H1 (cell line): ENCODE measurements around the gene CXCL14. TPM values are rescaled to one million over a fixed set of nuclear protein-coding genes. Genes with fewer than 3 reads are reported as not detected.

Experiments
- CTCF ChIA-PET: fragments of 300-600 bp; sonication (Branson Sonifier 250); formaldehyde crosslinking; loops from one replicate; lab custom pipeline; 2021; ENCODE audit not compliant: partially characterized antibody; lab: Charles Lee
- POLR2A ChIA-PET: fragments of 300-600 bp; sonication (Branson Sonifier 250); formaldehyde crosslinking; loops from one replicate; lab custom pipeline; 2021; ENCODE audit warnings: inconsistent platforms; ENCODE audit not compliant: partially characterized antibody; lab: Charles Lee
- DNase-seq, 2 experiments: peaks; one replicate each; pipeline versions ENCODE4 v3.0.0 to v3.0.0-alpha.2; 2010 to 2022; ENCODE audit warnings: low spot score in 2 of 2, low read depth in 1 of 2, mixed read lengths in 1 of 2
- FAIRE-seq: peaks from 2 replicates; lab custom pipeline; 2011; peaks lifted over from hg19 to GRCh38; lab: Jason Lieb, UNC
- H2AFZ ChIP-seq: 2 replicates; pipeline ENCODE4 v1.8.1; 2012; ENCODE audit warnings: low read length, inconsistent platforms
- H2AK5ac ChIP-seq: 2 replicates; pipeline ENCODE4 v1.6.1; 2013; ENCODE audit warnings: low read depth, low read length
- H2BK120ac ChIP-seq: replicated peaks from 2 replicates; pipeline ENCODE3; 2013; ENCODE audit warnings: low read depth, low read length, inconsistent platforms
- H2BK12ac ChIP-seq: 2 replicates; pipeline ENCODE4 v1.6.1; 2013; ENCODE audit warnings: low read depth, low read length
- H2BK15ac ChIP-seq: 2 replicates; pipeline ENCODE4 v1.6.1; 2013; ENCODE audit warnings: low read length
- H2BK20ac ChIP-seq: 2 replicates; pipeline ENCODE4 v1.6.1; 2013; ENCODE audit warnings: low read length
- H2BK5ac ChIP-seq: 2 replicates; pipeline ENCODE4 v1.6.1; 2013; ENCODE audit warnings: low read depth, low read length
- H3K14ac ChIP-seq: 2 replicates; pipeline ENCODE4 v1.6.1; 2013; ENCODE audit warnings: inconsistent platforms; ENCODE audit not compliant: insufficient read length
- H3K18ac ChIP-seq: 2 replicates; pipeline ENCODE4 v1.6.1; 2013; ENCODE audit warnings: low read length; ENCODE audit errors: extremely low read depth
- H3K23ac ChIP-seq: 2 replicates; pipeline ENCODE4 v1.6.1; 2013; ENCODE audit warnings: inconsistent platforms; ENCODE audit not compliant: insufficient read length
- H3K23me2 ChIP-seq: 2 replicates; pipeline ENCODE4 v1.6.1; 2013; ENCODE audit warnings: low read depth, low read length
- H3K27ac ChIP-seq: 2 replicates; pipeline ENCODE4 v1.6.1; 2011; ENCODE audit warnings: low read depth, low read length, inconsistent platforms
- H3K27me3 ChIP-seq, 4 experiments: replicated peaks in 1 of 4; 1 replicate in 1 of 4; 2 replicates in 3 of 4; pipeline versions ENCODE4 v1.6.1 to v1.8.1; 2011 to 2013; ENCODE audit warnings: low read length in 3 of 4, mild to moderate bottlenecking in 3 of 4, inconsistent platforms in 2 of 4, mixed read lengths in 2 of 4, moderate library complexity in 1 of 4; ENCODE audit not compliant: control insufficient read depth in 3 of 4, insufficient read depth in 3 of 4; ENCODE audit errors: extremely low read depth in 1 of 4
- H3K36me3 ChIP-seq, 4 experiments: 2 replicates each; pipeline versions ENCODE4 v1.6.1 to v1.8.1; 2011 to 2013; ENCODE audit warnings: mild to moderate bottlenecking in 4 of 4, low read length in 3 of 4, moderate library complexity in 2 of 4, control low read depth in 1 of 4, inconsistent platforms in 1 of 4; ENCODE audit not compliant: insufficient read depth in 4 of 4, control insufficient read depth in 2 of 4
- H3K4ac ChIP-seq: replicated peaks from 2 replicates; pipeline ENCODE3; 2013; ENCODE audit warnings: low read length, low read depth, mixed read lengths, inconsistent platforms; ENCODE audit not compliant: insufficient read length
- H3K4me1 ChIP-seq, 4 experiments: replicated peaks in 1 of 4; 1 replicate in 1 of 4; 2 replicates in 3 of 4; pipeline versions ENCODE4 v1.6.1 to v1.8.1; 2011 to 2013; ENCODE audit warnings: low read length in 3 of 4, inconsistent platforms in 2 of 4, mixed read lengths in 1 of 4; ENCODE audit not compliant: insufficient read depth in 4 of 4, control insufficient read depth in 3 of 4
- H3K4me2 ChIP-seq, 2 experiments: 2 replicates each; pipeline versions ENCODE4 v1.6.1 to v1.8.1; 2011 to 2013; ENCODE audit warnings: low read depth in 2 of 2, low read length in 2 of 2, control low read depth in 1 of 2, inconsistent platforms in 1 of 2, mild to moderate bottlenecking in 1 of 2; ENCODE audit not compliant: insufficient read depth in 1 of 2
- H3K4me3 ChIP-seq, 4 experiments: fragments of 200-600, 300-600 bp in 1 of 4; sonication (generic), shearing (Covaris generic), sonication (Bioruptor Twin) in 1 of 4; 2 replicates each; pipeline versions ENCODE4 v1.5.1 to v1.8.1; 2011 to 2016; ENCODE audit warnings: low read length in 4 of 4, low read depth in 3 of 4, control low read depth in 2 of 4, inconsistent platforms in 2 of 4, mild to moderate bottlenecking in 2 of 4, mixed read lengths in 1 of 4, moderate library complexity in 1 of 4; ENCODE audit not compliant: insufficient read depth in 2 of 4; ENCODE audit errors: extremely low read depth in 1 of 4
- H3K56ac ChIP-seq: replicated peaks from 2 replicates; pipeline ENCODE3; 2013; ENCODE audit warnings: low read depth, mild to moderate bottlenecking, mixed read lengths, low read length, inconsistent platforms; ENCODE audit not compliant: insufficient read length
- H3K79me1 ChIP-seq: 2 replicates; pipeline ENCODE4 v1.6.1; 2013; ENCODE audit warnings: low read depth, low read length, control low read depth
- H3K79me2 ChIP-seq, 2 experiments: 2 replicates each; pipeline versions ENCODE4 v1.6.1 to v1.8.1; 2012 to 2013; ENCODE audit warnings: low read length in 2 of 2, mild to moderate bottlenecking in 2 of 2, inconsistent platforms in 1 of 2; ENCODE audit not compliant: insufficient read depth in 2 of 2, control insufficient read depth in 1 of 2
- H3K9ac ChIP-seq, 4 experiments: replicated peaks in 1 of 4; 1 replicate in 1 of 4; 2 replicates in 3 of 4; pipeline versions ENCODE4 v1.6.1 to v1.8.1; 2011 to 2013; ENCODE audit warnings: low read depth in 3 of 4, low read length in 3 of 4, control low read depth in 2 of 4, mild to moderate bottlenecking in 2 of 4, moderate library complexity in 2 of 4, inconsistent platforms in 1 of 4; ENCODE audit errors: extremely low read depth in 1 of 4
- H3K9me3 ChIP-seq, 2 experiments: 2 replicates each; pipeline versions ENCODE4 v1.6.1 to v1.8.1; 2012 to 2013; ENCODE audit warnings: mild to moderate bottlenecking in 2 of 2, moderate library complexity in 2 of 2, control low read depth in 1 of 2, inconsistent platforms in 1 of 2, low read depth in 1 of 2, low read length in 1 of 2, mixed read lengths in 1 of 2; ENCODE audit not compliant: insufficient read depth in 2 of 2
- H4K20me1 ChIP-seq, 2 experiments: replicated peaks in 1 of 2; 2 replicates each; pipeline versions ENCODE3 to v1.8.1; 2011 to 2013; ENCODE audit warnings: inconsistent platforms in 2 of 2, low read length in 2 of 2, mild to moderate bottlenecking in 1 of 2; ENCODE audit not compliant: insufficient read depth in 2 of 2, control insufficient read depth in 1 of 2
- H4K5ac ChIP-seq: 2 replicates; pipeline ENCODE4 v1.6.1; 2013; ENCODE audit warnings: low read length, low read depth, mixed read lengths, inconsistent platforms; ENCODE audit not compliant: insufficient read length
- H4K8ac ChIP-seq: 2 replicates; pipeline ENCODE4 v1.8.0; 2013; ENCODE audit warnings: mild to moderate bottlenecking, moderate library complexity, low read length, inconsistent platforms; ENCODE audit not compliant: insufficient read depth; ENCODE audit errors: extremely low read depth
- H4K91ac ChIP-seq: replicated peaks from 2 replicates; pipeline ENCODE3; 2013; ENCODE audit warnings: low read length, mixed read lengths, inconsistent platforms; ENCODE audit not compliant: insufficient read length
- BCL11A ChIP-seq, 2 experiments: IDR thresholded peaks; one replicate each; pipeline ENCODE4 v1.6.1; 2011; ENCODE audit warnings: low read depth in 2 of 2, low read length in 2 of 2, mild to moderate bottlenecking in 2 of 2
- POLR2AphosphoS5 ChIP-seq: IDR thresholded peaks from 2 replicates; pipeline ENCODE4 v1.6.1; 2011; ENCODE audit warnings: low read depth, low read length
- RAD21 ChIP-seq, 2 experiments: IDR thresholded peaks in 1 of 2; conservative IDR thresholded peaks in 1 of 2; 2 replicates each; pipeline ENCODE4 v1.6.1; 2011; ENCODE audit warnings: low read depth in 2 of 2, low read length in 2 of 2, improper control_type of control experiment in 1 of 2, inconsistent platforms in 1 of 2, mild to moderate bottlenecking in 1 of 2, moderate library complexity in 1 of 2
- RNF2 ChIP-seq: fragments of 200-900, 300-1000 bp; sonication (generic); IDR thresholded peaks from 2 replicates; pipeline ENCODE4 v1.7.1; 2016; ENCODE audit warnings: borderline replicate concordance, low read depth, mild to moderate bottlenecking, antibody characterized with exemption, low read length; ENCODE audit not compliant: poor library complexity, severe bottlenecking; ENCODE audit errors: missing control alignments
- SAP30 ChIP-seq: fragments of 300-600 bp; sonication (generic); IDR thresholded peaks from 2 replicates; pipeline ENCODE4 v1.7.1; 2012; ENCODE audit warnings: low read length, moderate library complexity, mild to moderate bottlenecking, inconsistent platforms; ENCODE audit not compliant: insufficient read depth, insufficient replicate concordance
- SP1 ChIP-seq: IDR thresholded peaks from 2 replicates; pipeline ENCODE4 v1.6.1; 2011; ENCODE audit warnings: low read depth, low read length
- SRF ChIP-seq: IDR thresholded peaks from 2 replicates; pipeline ENCODE4 v1.6.1; 2011; ENCODE audit warnings: mild to moderate bottlenecking, low read depth, low read length, moderate library complexity
- TEAD4 ChIP-seq: IDR thresholded peaks from 2 replicates; pipeline ENCODE4 v1.6.1; 2012; ENCODE audit warnings: low read depth, low read length, inconsistent platforms, mixed read lengths
- USF2 ChIP-seq: IDR thresholded peaks from 2 replicates; pipeline ENCODE4 v1.6.1; 2011; ENCODE audit warnings: low read length, improper control_type of control experiment
- WGBS, 2 experiments: shearing (Covaris generic) in 1 of 2; methylation state at CpG; one replicate each; pipeline versions ENCODE4 v1.1.6 to v1.1.7; 2013 to 2015; ENCODE audit warnings: low lambda C conversion rate in 2 of 2, mixed read lengths in 2 of 2, inconsistent platforms in 1 of 2, low coverage in 1 of 2, missing lambda C conversion rate in 1 of 2; ENCODE audit not compliant: insufficient replicate concordance in 2 of 2, insufficient coverage in 1 of 2, insufficient read length in 1 of 2; ENCODE audit errors: extremely low coverage in 1 of 2, missing lambda C conversion rate in 1 of 2; 5-methylcytosine and 5-hydroxymethylcytosine counted together
- polyA plus RNA-seq, 7 experiments: library from polyadenylated mRNA; depleted of rRNA in 3 of 7; stranded (reverse) in 5 of 7; unstranded in 2 of 7; fragments of >200 nt in 5 of 7; fragments of 200-250 nt in 2 of 7; gene quantifications; 1 replicate in 5 of 7; 2 replicates in 1 of 7; 4 replicates in 1 of 7; pipeline versions ENCODE4 v1.2.1 to v1.2.3, GENCODE V29; 2011 to 2013; ENCODE audit warnings: missing spikeins in 2 of 7, mixed read lengths in 2 of 7
- total RNA-seq: library from RNA; stranded (reverse); fragmentation: NEBNext Ultra II Directional; extraction: Animal tissue kit (Norgen Biotek cat#: 25700); gene quantifications from 2 replicates; pipeline ENCODE4 v1.2.1, GENCODE V29; 2021

Gene CXCL14
- total and polyA plus RNA-seq, 2 of the 8 experiments (the other 6 are each of a cell fraction or from before 2014, with no cell fraction given), result 1.5 to 1.8 TPM

- H2AFZ ChIP-seq, result no peak overlapping the region
- POLR2A ChIA-PET, result interaction anchor here (0.6 to 1.6 kb wide), 4 partner anchors 11 to 1912 kb away, joined by 3 to 4 read pairs (median 4); no protein-coding TSS in a partner anchor
- TF ChIP-seq POLR2AphosphoS5 (no peak), BCL11A (IDR thresholded peaks at IDR 0.05; ENCODE audit: low read depth in 2 of 2, low read length in 2 of 2) (no peak), SAP30 (no peak), RNF2 (no peak), SP1 (no peak), USF2 (no peak), SRF (no peak), TEAD4 (no peak), RAD21 (IDR thresholded peaks at IDR 0.05 in 1 of 2, conservative IDR thresholded peaks at IDR 0.05 in 1 of 2; ENCODE audit: low read depth in 2 of 2, low read length in 2 of 2) (peak; percentile 49 to 66)
Measured at GRCh38 chr5:135565725-135566421, 12.9 kb downstream of the CXCL14 start.

More at GRCh38 chr5:135565725-135566421, 12.9 kb downstream of the CXCL14 start:
- Histone ChIP-seq H3K27me3 (no peaks in the 10 kb centered on the region), H2BK20ac (peak overlapping the region; percentile 49; the same call in 1 of the 2 replicates), H3K4ac (no peak overlapping the region), H2BK15ac (peak overlapping the region; percentile 89; the same call in 1 of the 2 replicates), H3K9ac (no peak overlapping the region), H3K4me2 (peak overlapping the region in 1 of 2 experiments; percentile 29; a peak in 2 of 4 replicates), H3K18ac (no peak overlapping the region), H3K4me3 (peak overlapping the region in 1 of 4 experiments; percentile 12; a peak in 1 of 8 replicates), H3K14ac (no peak overlapping the region), H4K8ac (peak overlapping the region; percentile 53; the same call in 1 of the 2 replicates), H2AK5ac (no peak overlapping the region), H2BK120ac (no peak overlapping the region), H2BK12ac (peak overlapping the region; percentile 84), H3K79me1 (no peaks in the 10 kb centered on the region), H3K4me1 (peaks cover 0 to 23% (median 9%) of the 10 kb centered on the region in 4 experiments; a peak in 6 of 7 replicates), H4K5ac (no peak overlapping the region), H4K91ac (peak overlapping the region; percentile 62), H3K36me3 (no peaks in the 10 kb centered on the region), H3K23me2 (no peaks in the 10 kb centered on the region), H3K56ac (no peak overlapping the region), H4K20me1 (no peaks in the 10 kb centered on the region), H3K27ac (no peak overlapping the region), H2BK5ac (peak overlapping the region; percentile 8; the same call in 1 of the 2 replicates), H3K23ac (no peak overlapping the region), H3K9me3 (no peaks in the 10 kb centered on the region), H3K79me2 (no peaks in the 10 kb centered on the region)
- peak; percentile 66 for FAIRE-seq
- WGBS, 2 experiments, result 43% methylated on average over 16 of the region's 16 CpGs; no CpG with 5 or more reads in 1 of the 2 experiments
- CTCF ChIA-PET, result interaction anchor here (0.6 to 20.6 kb wide), 69 partner anchors 12 to 1798 kb away, joined by 3 to 547 read pairs (median 5); partner anchors contain the start of genes CXCL14, DCANP1 and SLC25A48
- peak in 1 of 2 experiments; percentile 95 for DNase-seq
